Bronchial epithelial cell (primary cell): ENCODE results near the gene TMCC3. TPM values are rescaled to one million over a fixed set of nuclear protein-coding genes. Genes with fewer than 3 reads are reported as not detected.

Source experiments
- DNase-seq: peaks from one replicate; pipeline ENCODE4 v3.0.0-alpha.2; 2010; ENCODE audit warnings: low read depth
- FAIRE-seq: peaks from 2 replicates; lab custom pipeline; 2011; peaks lifted over from hg19 to GRCh38; lab: Jason Lieb, UNC
- H3K27me3 ChIP-seq: 2 replicates; pipeline ENCODE4 v1.5.1; 2011; ENCODE audit warnings: low read length; ENCODE audit not compliant: control insufficient read depth, insufficient read depth
- H3K36me3 ChIP-seq: 2 replicates; pipeline ENCODE4 v1.5.1; 2011; ENCODE audit warnings: low read length; ENCODE audit not compliant: control insufficient read depth, insufficient read depth
- H3K4me3 ChIP-seq: 2 replicates; pipeline ENCODE4 v1.5.1; 2011; ENCODE audit warnings: mild to moderate bottlenecking, low read depth, low read length, control low read depth
- CTCF ChIP-seq: IDR thresholded peaks from 2 replicates; pipeline ENCODE4 v1.5.1; 2011; ENCODE audit warnings: mild to moderate bottlenecking, moderate library complexity, low read length, control low read depth, inconsistent platforms; ENCODE audit not compliant: insufficient read depth, severe bottlenecking
- total RNA-seq: library from RNA; depleted of rRNA; stranded (reverse); fragments of >200 nt; gene quantifications from 2 replicates; pipeline ENCODE4 v1.2.1, GENCODE V29; 2014

The TMCC3 gene
- total RNA-seq, 1 donor from 2014 or later: 5.8 TPM

- peak; percentile 80 for TF ChIP-seq CTCF
- DNase-seq (peak; percentile 49), FAIRE-seq (no peak)
- Histone ChIP-seq H3K27me3 (no peaks in the 10 kb centered on the region), H3K4me3 (no peak overlapping the region), H3K36me3 (no peaks in the 10 kb centered on the region)
Measured at GRCh38 chr12:94532490-94533422, 117.6 kb downstream of the TMCC3 start.

DNA sequence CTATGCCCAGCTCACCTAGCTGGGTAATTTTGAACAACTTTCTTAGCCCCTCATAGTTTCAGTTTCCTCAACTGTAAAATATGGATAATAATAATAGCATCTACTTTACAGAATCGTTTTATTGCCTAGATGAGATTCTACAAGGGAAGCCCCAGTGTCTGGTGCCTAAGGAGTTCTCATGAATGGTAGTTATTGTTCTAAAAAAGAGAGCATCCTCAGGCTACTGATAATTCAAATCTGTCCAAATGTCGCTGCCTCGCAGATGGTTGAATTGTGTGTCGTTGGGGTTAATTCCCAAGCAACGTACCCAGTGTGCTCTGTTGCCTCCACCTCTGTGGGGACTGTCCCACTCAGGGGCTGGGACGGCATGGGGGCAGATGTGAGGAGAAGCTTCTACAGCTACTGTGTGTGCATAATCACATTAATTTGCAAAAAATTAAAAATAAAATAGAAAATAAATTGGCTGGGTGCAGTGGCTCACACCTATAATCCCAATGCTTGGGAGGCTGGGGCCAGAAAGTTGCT lies 119.1 kb downstream of the TMCC3 start:
- FAIRE-seq: no peak

DNA sequence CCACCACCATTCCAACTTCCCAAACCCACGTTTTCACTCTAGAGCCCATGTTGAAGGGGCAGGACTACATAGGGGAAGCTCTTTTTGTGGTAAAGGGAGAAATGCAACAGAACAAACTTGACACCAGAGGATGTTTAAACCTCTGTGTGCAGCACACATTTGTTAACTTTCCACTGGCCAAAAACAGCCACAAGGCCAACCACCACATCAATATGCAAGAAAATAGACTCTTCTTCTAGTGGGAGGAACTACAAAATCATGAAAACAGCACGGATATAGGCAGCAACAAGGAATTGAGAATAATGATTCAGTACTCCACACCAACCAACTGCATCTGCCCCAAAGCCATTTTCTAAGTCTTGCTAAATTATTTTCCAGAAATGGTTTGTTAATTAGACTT lies 124.4 kb downstream of the TMCC3 start:
- Histone ChIP-seq H3K4me3 (no peak overlapping the region), H3K36me3 (no peaks in the 10 kb centered on the region), H3K27me3 (peaks cover 2% of the 10 kb centered on the region)
- no peak for TF ChIP-seq CTCF
- DNase-seq: no peak
- FAIRE-seq: no peak

More for the DNA sequence above, 119.1 kb downstream of the TMCC3 start:
- DNase-seq: no peak
- H3K36me3 ChIP-seq: no peaks in the 10 kb centered on the region
- no peak for TF ChIP-seq CTCF
- H3K4me3 ChIP-seq: no peak overlapping the region
- H3K27me3 ChIP-seq: no peaks in the 10 kb centered on the region

Other genes with a start within 250 kb of the TMCC3 start
- gene CEP83, start 190.7 kb downstream of the TMCC3 start, total RNA-seq: 7.8 and 9.7 TPM in 2 replicates